Activated T-cell treated with anti-CD3 and anti-CD28 coated beads, Interleukin-2, amount 50 U/mL, for 72 hours (primary cell): ENCODE measurements around the gene RPS27. TPM values are rescaled to one million over a fixed set of nuclear protein-coding genes. Genes with fewer than 3 reads are reported as not detected.
"Not testable (repeated sequence)": the region's sequence is repeated elsewhere in the genome, so short reads cannot be mapped to it uniquely, and the experiment has no call there.

Experiments used
- ATAC-seq, 2 donors: fragments of 150-1000 bp; cut with Tn5 transposase; replicated peaks in 1 of 2; 2 replicates each; pipeline ENCODE4 v1.10.0; 2021; ENCODE audit warnings: moderate library complexity in 2 of 2, mild to moderate bottlenecking in 1 of 2
- DNase-seq, 2 donors: peaks; one replicate each; pipeline ENCODE4 v3.0.0; 2021 to 2022; ENCODE audit warnings: mixed read lengths in 1 of 2
- H3K27ac Mint-ChIP-seq: one replicate; pipeline ENCODE4 v1.8.0; 2022; ENCODE audit warnings: mild to moderate bottlenecking, moderate library complexity, mixed read lengths
- H3K27me3 Mint-ChIP-seq: one replicate; pipeline ENCODE4 v1.8.0; 2022; ENCODE audit warnings: low read depth, mixed read lengths
- H3K36me3 Mint-ChIP-seq, 2 donors: one replicate each; pipeline ENCODE4 v1.8.0; 2022; ENCODE audit warnings: mixed read lengths in 2 of 2, mild to moderate bottlenecking in 1 of 2; ENCODE audit not compliant: insufficient read depth in 2 of 2
- H3K4me1 Mint-ChIP-seq: one replicate; pipeline ENCODE4 v1.8.0; 2022; ENCODE audit warnings: low read depth, mixed read lengths
- H3K4me3 Mint-ChIP-seq, 2 donors: one replicate each; pipeline ENCODE4 v1.8.0; 2022; ENCODE audit warnings: mild to moderate bottlenecking in 2 of 2, mixed read lengths in 2 of 2, moderate library complexity in 2 of 2
- H3K9me3 Mint-ChIP-seq, 2 donors: one replicate each; pipeline ENCODE4 v1.8.0; 2022; ENCODE audit warnings: mixed read lengths in 2 of 2
- total RNA-seq, 2 donors: library from RNA; stranded (reverse); gene quantifications; one replicate each; pipeline ENCODE4 v1.2.3, GENCODE V29; 2022

The RPS27 gene
- total RNA-seq, 2 donors from 2014 or later: 1,821 to 1,822 TPM

DNA sequence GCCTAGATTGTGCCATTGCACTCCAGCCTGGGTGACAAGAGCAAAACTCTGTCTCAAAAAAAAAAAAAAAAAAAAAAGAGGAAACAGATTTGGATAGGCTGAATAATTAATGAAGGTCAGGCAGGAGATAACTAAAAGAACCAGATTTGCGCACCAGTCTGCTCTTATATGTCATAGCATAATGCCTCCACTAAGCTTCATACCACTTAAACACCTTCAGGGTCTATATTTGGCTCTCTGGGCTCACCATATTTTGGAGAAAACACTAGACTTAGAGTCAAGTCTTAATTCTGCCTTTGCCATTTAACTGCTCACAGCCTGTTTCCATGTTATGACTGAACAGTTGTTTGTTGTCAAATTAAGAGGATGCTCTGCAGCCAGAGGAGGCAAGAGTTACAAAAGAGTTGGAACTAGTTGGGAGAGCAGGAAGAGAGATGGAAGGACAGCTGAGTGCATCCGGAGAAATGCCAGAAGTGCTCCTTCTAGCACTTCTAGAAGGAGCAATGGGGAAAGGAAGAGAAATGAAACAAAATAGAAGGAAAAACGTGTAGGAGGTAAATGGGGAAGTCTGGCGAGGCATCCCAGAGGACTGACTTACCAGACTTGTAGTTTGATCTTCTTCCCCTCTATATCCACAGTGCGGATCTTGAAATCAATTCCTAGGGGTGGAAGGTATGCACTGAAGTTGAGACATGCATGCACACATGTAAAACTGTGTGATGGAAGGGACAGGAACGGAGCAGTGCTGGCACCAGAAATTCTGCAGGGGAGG, 6.3 kb upstream of the RPS27 start:
- DNase-seq (no peak), ATAC-seq (no peak)
- H3K27ac Mint-ChIP-seq: no peak overlapping the region
- peaks cover 0 to 2% of the 10 kb centered on the region in 2 donors for H3K36me3 Mint-ChIP-seq
- no peaks in the 10 kb centered on the region for H3K9me3 Mint-ChIP-seq
- peak overlapping the region; percentile 5 to 60 for H3K4me3 Mint-ChIP-seq
- H3K27me3 Mint-ChIP-seq: no peaks in the 10 kb centered on the region
- H3K4me1 Mint-ChIP-seq: peaks cover 37% of the 10 kb centered on the region

DNA sequence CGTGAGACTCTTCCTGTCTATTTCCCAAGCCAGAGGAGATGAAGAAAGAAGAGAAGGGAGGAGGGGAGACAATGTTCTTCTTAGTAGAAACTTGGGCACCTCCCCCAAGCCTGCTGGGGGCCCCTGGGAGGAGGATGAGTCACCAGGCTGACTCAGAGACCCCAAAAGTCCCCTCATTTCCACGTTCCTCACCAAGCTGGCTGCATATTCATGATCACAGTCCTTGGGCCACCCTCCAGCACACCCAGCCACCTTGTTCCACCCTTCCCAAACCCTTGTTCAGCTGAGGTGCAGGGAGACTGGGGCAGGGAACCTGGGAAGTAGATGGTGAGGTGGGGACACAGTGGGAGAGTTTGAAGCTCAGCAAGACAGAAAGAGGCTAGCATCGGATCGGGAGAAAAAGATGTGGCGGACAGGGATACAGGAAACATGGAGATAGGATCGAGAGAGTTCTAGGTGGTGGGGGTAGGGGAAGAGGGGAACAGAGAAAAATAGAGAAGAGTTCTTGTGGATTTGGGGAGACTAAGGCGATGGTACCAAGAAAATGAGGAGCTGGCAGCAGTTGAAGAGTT, 5.1 kb upstream of the RPS27 start:
- no peaks in the 10 kb centered on the region for H3K27me3 Mint-ChIP-seq
- H3K27ac Mint-ChIP-seq: peak overlapping the region; percentile 91
- H3K4me3 Mint-ChIP-seq: peak overlapping the region; percentile 93 to 95
- H3K9me3 Mint-ChIP-seq: peaks cover 0 to 1% of the 10 kb centered on the region in 2 donors
- ATAC-seq (peak; percentile 83 to 85), DNase-seq (peak; percentile 68 to 82)
- peaks cover 44% of the 10 kb centered on the region for H3K4me1 Mint-ChIP-seq
- peaks cover 0 to 2% of the 10 kb centered on the region in 2 donors for H3K36me3 Mint-ChIP-seq

DNA sequence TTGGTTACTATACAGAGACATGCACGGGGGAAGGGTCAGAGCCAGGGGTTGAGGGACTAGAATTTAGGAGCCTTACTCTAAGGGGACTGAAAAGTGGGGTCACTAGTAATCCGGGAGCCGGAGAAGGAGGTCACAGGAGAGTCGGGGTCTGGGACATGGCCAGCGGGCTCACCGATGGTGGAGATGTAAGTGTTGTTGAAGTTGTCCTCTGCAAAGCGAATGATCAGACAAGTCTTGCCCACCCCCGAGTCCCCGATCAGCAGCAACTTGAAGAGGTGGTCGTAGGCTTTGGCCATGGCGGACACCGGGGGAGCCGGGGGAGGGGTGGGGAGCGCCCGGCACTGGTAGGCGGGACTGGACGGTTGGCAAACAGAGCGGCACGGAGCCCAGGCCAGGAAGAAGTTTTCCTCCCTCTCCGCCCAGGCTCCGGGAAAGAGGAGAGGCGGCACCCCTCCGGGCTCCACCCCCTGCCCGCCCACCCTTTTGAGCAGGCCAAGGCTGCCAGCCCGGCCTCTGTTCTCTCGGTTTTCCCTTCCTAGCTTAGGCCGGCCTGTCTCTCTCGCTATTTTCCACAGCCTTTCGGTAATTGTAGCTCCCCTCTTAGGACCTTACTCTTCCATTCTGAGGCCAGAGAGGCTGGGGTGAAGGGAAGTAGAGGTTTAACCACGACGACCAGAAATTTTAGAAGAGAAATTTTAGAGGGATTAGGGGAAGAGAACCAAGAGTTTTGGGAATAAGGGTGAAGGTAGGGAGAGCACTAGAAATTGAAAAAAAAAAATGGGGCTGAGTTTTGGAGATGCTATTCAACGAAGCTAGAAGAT, 4.4 kb upstream of the RPS27 start, which contains the start of gene RAB13:
TSS of gene RAB13 (minus strand) at position 399 of the 821 bp plus-strand sequence. CDS start at position 296, 103 bp downstream.
- ATAC-seq: peak in 1 of 2 donors; percentile 10
- Mint-ChIP-seq H3K27ac (peak within 1 kb of the TSS; percentile 91), H3K36me3 (peaks cover 7 to 9% of the 10 kb centered on the region in 2 donors), H3K4me3 (peak within 1 kb of the TSS; percentile 93 to 95), H3K9me3 (peaks cover 0 to 1% of the 10 kb centered on the region in 2 donors), H3K4me1 (peaks cover 47% of the 10 kb centered on the region), H3K27me3 (no peaks in the 10 kb centered on the region)
- DNase-seq: peak in 1 of 2 donors; percentile 27

DNA sequence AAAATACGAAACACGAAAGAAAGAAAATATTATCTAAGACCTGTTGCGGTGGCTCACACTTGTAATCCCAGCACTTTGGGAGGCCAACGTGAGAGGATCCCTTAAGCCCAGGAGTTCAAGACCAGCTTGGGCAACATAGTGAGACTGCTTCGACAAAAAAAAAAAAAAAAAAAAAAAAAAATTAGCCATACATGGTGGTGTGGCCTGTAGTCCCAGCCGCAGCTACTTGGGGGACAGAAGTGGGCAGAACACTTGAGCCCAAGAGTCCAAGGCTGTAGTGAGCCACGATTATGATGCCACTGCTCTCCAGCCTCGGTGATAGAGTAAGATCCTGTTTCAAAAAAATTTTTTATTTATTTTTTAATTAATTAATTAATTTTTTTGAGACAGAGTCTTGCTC, 2.9 kb upstream of the RPS27 start:
- Mint-ChIP-seq H3K9me3 (peaks cover 0 to 1% of the 10 kb centered on the region in 2 donors), H3K36me3 (peaks cover 16 to 24% of the 10 kb centered on the region in 2 donors), H3K4me3 (peak overlapping the region in 1 of 2 donors; percentile 93), H3K27ac (peak overlapping the region; percentile 87), H3K27me3 (no peaks in the 10 kb centered on the region), H3K4me1 (peaks cover 62% of the 10 kb centered on the region)
- no peak for DNase-seq
- no peak for ATAC-seq

DNA sequence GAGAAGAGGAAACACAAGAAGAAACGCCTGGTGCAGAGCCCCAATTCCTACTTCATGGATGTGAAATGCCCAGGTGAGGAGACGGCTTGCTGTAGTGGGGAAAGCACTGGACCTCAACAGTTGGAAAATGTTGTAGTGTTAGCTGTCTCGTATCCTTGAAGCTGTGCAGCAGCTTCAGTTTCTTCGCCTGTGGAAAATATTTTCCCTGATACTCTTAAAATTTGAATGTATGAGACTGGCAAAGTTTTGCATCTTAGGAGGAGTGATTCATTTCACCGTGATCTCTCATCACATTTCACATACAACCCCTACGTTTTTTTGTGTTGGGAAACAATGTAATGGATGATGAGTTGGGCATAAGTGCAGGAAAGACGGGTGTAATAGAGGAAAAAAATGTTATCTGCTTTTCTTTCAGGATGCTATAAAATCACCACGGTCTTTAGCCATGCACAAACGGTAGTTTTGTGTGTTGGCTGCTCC, 629 bp downstream of the RPS27 start:
- Mint-ChIP-seq H3K27me3 (no peaks in the 10 kb centered on the region), H3K36me3 (peaks cover 28 to 48% of the 10 kb centered on the region in 2 donors), H3K4me3 (peak overlapping the region; percentile 90 to 100), H3K9me3 (peaks cover 0 to 1% of the 10 kb centered on the region in 2 donors), H3K27ac (peak overlapping the region; percentile 99), H3K4me1 (peaks cover 58% of the 10 kb centered on the region)
- ATAC-seq: no peak
- no peak for DNase-seq

DNA sequence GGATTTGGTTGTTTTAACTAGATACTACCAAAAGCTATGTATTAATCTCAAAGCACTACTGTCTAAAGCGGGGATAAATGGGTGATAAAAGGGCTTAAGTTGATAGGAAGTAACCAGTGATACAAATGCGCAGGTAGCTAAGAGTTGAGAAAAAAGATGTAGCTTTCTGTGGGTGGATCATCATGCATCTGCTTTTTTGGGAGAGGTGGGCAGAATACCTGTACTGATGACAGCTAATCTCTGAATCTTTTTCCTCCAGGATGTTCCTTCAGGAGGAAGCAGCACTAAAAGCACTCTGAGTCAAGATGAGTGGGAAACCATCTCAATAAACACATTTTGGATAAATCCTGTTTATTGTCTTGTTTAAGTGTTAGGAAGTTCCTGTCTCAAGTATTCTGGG, 1.2 kb downstream of the RPS27 start:
- DNase-seq (no peak), ATAC-seq (no peak)
- Mint-ChIP-seq H3K9me3 (peaks cover 0 to 1% of the 10 kb centered on the region in 2 donors), H3K4me1 (peaks cover 52% of the 10 kb centered on the region), H3K36me3 (peaks cover 28 to 48% of the 10 kb centered on the region in 2 donors), H3K27me3 (no peaks in the 10 kb centered on the region), H3K4me3 (peak overlapping the region; percentile 90 to 100), H3K27ac (peak overlapping the region; percentile 99)

DNA sequence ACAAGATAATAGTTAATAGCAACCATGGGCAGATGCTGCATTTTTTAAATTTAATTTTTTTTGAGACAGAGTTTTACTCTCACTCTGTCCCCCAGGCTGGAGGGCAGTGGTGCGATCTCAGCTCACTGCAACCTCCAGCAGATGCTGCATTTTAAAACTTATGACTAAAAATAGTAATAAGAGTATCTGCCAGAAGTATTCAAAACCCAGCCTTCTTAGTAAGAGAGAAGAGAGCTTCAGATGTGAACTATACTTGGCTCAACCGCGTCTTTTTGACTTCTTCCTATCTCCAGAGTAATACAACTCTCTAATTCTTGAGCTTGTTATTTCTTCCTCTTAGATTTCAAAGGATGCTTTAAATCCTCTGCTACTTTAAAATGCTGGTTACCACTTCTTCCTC, 4.6 kb downstream of the RPS27 start:
- Mint-ChIP-seq H3K27ac (peak overlapping the region; percentile 86), H3K4me3 (peak overlapping the region in 1 of 2 donors; percentile 29), H3K9me3 (no peaks in the 10 kb centered on the region), H3K4me1 (peaks cover 37% of the 10 kb centered on the region), H3K36me3 (peaks cover 28 to 48% of the 10 kb centered on the region in 2 donors), H3K27me3 (no peaks in the 10 kb centered on the region)
- DNase-seq: no peak
- ATAC-seq: no peak

DNA sequence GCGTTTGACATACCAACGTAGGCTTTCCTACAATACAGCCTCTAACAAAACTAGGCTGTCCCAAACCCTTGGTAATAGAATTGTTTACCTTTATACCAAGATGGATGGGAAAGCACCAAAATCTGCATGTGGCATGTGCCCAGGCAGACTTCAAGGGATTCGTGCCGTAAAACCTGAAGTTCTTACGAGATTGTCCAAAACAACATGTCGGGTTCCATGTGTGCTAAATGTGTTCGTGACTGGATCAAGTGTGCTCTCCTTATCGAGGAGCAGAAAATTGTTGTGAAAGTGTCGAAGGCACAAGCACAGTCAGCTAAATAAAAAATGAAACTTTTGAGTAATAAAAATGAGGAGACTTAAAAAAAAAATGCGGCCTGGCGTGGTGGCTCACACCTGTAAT, 5.1 kb downstream of the RPS27 start:
- peak overlapping the region; percentile 86 for H3K27ac Mint-ChIP-seq
- no peak for DNase-seq
- peak overlapping the region in 1 of 2 donors; percentile 29 for H3K4me3 Mint-ChIP-seq

DNA sequence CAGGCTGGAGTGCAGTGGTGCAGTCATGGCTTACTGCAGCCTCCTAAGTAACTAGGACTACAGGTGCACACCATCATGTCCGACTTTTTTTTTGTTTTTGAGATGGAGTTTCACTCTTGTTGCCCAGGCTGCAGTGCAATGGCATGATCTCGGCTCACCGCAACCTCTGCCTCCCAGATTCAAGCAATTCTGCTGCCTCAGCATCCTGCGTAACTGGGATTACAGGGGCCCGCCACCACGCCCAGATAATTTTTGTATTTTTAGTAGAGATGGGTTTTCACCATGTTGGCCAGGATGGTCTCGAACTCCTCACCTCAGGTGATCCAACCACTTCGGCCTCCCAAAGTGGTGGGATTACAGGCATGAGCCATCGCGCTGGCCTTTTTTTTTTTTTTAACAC, 6.3 kb downstream of the RPS27 start:
- not testable (repeated sequence) for H3K9me3 Mint-ChIP-seq, H3K27me3 Mint-ChIP-seq, H3K4me3 Mint-ChIP-seq, DNase-seq
- H3K4me1 Mint-ChIP-seq: peaks cover 24% of the 10 kb centered on the region
- peaks cover 14 to 33% of the 10 kb centered on the region in 2 donors for H3K36me3 Mint-ChIP-seq
- peak overlapping the region; percentile 60 for H3K27ac Mint-ChIP-seq
- peak in 1 of 2 donors; percentile 3 for ATAC-seq

More for the DNA sequence above, 5.1 kb downstream of the RPS27 start:
- peaks cover 26 to 45% of the 10 kb centered on the region in 2 donors for H3K36me3 Mint-ChIP-seq
- H3K9me3 Mint-ChIP-seq: no peaks in the 10 kb centered on the region
- ATAC-seq: no peak
- peaks cover 33% of the 10 kb centered on the region for H3K4me1 Mint-ChIP-seq
- no peaks in the 10 kb centered on the region for H3K27me3 Mint-ChIP-seq

DNA sequence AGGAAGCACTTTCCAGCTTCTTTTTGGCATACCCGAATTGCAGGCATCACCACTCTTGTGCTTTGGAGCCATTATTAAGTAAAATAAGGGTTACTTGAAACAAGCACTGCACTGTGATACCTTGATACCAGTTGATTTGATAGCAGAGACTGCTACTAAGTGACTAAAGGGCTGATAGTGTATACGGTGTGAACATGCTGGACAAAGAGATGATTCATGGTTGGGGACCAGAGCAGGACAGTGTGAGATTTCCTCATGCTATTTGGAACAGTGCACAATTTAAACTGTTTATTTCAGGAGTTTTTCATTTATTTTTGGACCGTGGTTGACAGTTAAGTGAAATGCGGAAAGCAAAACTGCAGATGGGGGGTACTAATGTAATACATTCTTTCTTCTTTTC, 9.9 kb downstream of the RPS27 start:
- Mint-ChIP-seq H3K27ac (no peak overlapping the region), H3K9me3 (no peaks in the 10 kb centered on the region), H3K27me3 (no peaks in the 10 kb centered on the region), H3K4me3 (no peak overlapping the region), H3K36me3 (peaks cover 4% of the 10 kb centered on the region in 2 donors), H3K4me1 (no peaks in the 10 kb centered on the region)
- peak in 1 of 2 donors; percentile 25 for ATAC-seq
- no peak for DNase-seq

DNA sequence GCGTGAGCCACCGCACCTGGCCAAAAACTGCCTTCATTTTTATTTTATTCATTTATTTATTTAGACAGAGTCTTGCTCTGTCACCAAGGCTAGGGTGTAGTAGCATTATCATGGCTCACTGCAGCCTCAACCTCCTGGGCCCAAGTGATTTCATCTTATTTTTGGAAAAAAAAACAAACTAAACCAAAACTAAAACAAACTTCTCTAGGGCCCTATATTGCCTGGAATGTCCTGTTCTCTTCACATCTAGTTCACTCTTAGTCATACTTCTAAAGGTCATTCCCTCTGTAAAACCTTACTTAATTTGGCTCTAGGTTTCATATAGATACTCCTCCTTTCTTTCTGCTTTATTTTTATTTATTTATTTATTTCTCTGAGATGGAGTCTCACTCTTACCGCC, 15.6 kb downstream of the RPS27 start:
- no peaks in the 10 kb centered on the region for H3K4me1 Mint-ChIP-seq
- H3K27ac Mint-ChIP-seq: no peak overlapping the region
- H3K36me3 Mint-ChIP-seq: no peaks in the 10 kb centered on the region
- H3K9me3 Mint-ChIP-seq: no peaks in the 10 kb centered on the region
- H3K4me3 Mint-ChIP-seq: no peak overlapping the region
- DNase-seq: no peak
- no peak for ATAC-seq
- no peaks in the 10 kb centered on the region for H3K27me3 Mint-ChIP-seq

DNA sequence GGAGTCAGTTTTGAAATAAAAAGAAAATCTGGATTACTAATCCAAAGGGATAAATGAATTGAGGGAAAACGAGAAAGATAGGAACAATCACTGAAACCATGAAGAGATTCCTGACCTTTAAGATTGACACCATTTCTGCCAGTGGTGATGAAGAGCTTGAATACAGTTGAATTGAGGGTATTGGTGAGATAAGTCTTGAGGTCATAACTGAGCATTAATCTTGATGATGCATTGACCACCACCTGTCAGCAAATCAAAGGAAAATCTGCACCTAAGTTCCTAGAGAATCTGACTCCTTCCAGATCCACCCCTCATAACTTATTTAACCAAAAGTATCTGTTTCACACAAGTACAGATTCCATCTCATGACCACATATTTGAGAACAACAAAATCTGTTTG, 21.6 kb downstream of the RPS27 start:
- H3K9me3 Mint-ChIP-seq: no peaks in the 10 kb centered on the region
- H3K4me3 Mint-ChIP-seq: no peak overlapping the region
- no peak for DNase-seq
- H3K36me3 Mint-ChIP-seq: no peaks in the 10 kb centered on the region
- H3K27ac Mint-ChIP-seq: no peak overlapping the region
- H3K4me1 Mint-ChIP-seq: no peaks in the 10 kb centered on the region
- no peaks in the 10 kb centered on the region for H3K27me3 Mint-ChIP-seq
- ATAC-seq: no peak

DNA sequence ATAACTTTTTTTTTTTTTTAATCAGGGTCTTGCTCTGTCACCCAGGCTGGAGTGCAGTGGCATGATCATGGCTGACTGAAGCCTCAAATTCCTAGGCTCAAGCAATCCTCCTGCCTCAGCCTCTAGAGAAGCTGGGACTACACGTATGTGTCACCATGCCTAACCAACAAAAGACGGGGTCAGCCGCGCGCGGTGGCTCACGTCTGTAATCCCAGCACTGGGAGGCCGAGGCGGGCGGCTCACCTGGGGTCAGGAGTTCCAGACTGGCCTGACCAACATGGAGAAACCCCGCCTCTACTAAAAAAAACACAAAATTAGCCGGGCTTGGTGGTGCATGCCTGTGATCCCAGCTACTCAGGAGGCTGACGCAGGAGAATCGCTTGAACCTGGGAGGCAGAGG, 22.0 kb downstream of the RPS27 start:
- not testable (repeated sequence) for H3K36me3 Mint-ChIP-seq, H3K4me3 Mint-ChIP-seq, H3K27ac Mint-ChIP-seq, H3K4me1 Mint-ChIP-seq, ATAC-seq, H3K27me3 Mint-ChIP-seq, H3K9me3 Mint-ChIP-seq, DNase-seq
